ENCODE data around the gene USP17L29. TPM values are rescaled to one million over a fixed set of nuclear protein-coding genes. Genes with fewer than 3 reads are reported as not detected.

Gene USP17L29
- total and polyA plus RNA-seq, 4 experiments from 2014 or later = not detected

Other genes starting within 250 kb of the USP17L29 start
- not detected for gene FAM90A26, start 183.2 kb upstream of the USP17L29 start, total RNA-seq
- gene FAM90A26, start 183.2 kb upstream of the USP17L29 start, polyA plus RNA-seq = not detected
- gene USP17L10, start 143.0 kb upstream of the USP17L29 start, total RNA-seq = not detected
- gene USP17L10, start 143.0 kb upstream of the USP17L29 start, polyA plus RNA-seq = not detected
- not detected for gene USP17L11, start 138.2 kb upstream of the USP17L29 start, total RNA-seq
- not detected for gene USP17L11, start 138.2 kb upstream of the USP17L29 start, polyA plus RNA-seq
- gene USP17L12, start 133.5 kb upstream of the USP17L29 start, total RNA-seq = not detected
- gene USP17L12, start 133.5 kb upstream of the USP17L29 start, polyA plus RNA-seq = not detected
- gene USP17L13, start 128.7 kb upstream of the USP17L29 start, total RNA-seq = not detected
- not detected for gene USP17L13, start 128.7 kb upstream of the USP17L29 start, polyA plus RNA-seq
- not detected for gene USP17L15, start 119.3 kb upstream of the USP17L29 start, total RNA-seq
- not detected for gene USP17L15, start 119.3 kb upstream of the USP17L29 start, polyA plus RNA-seq
- not detected for gene USP17L17, start 109.8 kb upstream of the USP17L29 start, total RNA-seq
- not detected for gene USP17L17, start 109.8 kb upstream of the USP17L29 start, polyA plus RNA-seq
- not detected for gene USP17L18, start 105.0 kb upstream of the USP17L29 start, total RNA-seq
- not detected for gene USP17L18, start 105.0 kb upstream of the USP17L29 start, polyA plus RNA-seq
- gene USP17L19, start 100.3 kb upstream of the USP17L29 start, total RNA-seq = not detected
- not detected for gene USP17L19, start 100.3 kb upstream of the USP17L29 start, polyA plus RNA-seq
- not detected for gene USP17L20, start 95.5 kb upstream of the USP17L29 start, total RNA-seq
- gene USP17L20, start 95.5 kb upstream of the USP17L29 start, polyA plus RNA-seq = not detected
- not detected for gene USP17L21, start 90.8 kb upstream of the USP17L29 start, total RNA-seq
- not detected for gene USP17L21, start 90.8 kb upstream of the USP17L29 start, polyA plus RNA-seq
- gene USP17L22, start 86.0 kb upstream of the USP17L29 start, total RNA-seq = not detected
- not detected for gene USP17L22, start 86.0 kb upstream of the USP17L29 start, polyA plus RNA-seq
- not detected for gene USP17L24, start 28.5 kb upstream of the USP17L29 start, total RNA-seq
- not detected for gene USP17L24, start 28.5 kb upstream of the USP17L29 start, polyA plus RNA-seq
- gene USP17L25, start 23.7 kb upstream of the USP17L29 start, total RNA-seq = not detected
- gene USP17L25, start 23.7 kb upstream of the USP17L29 start, polyA plus RNA-seq = not detected
- gene USP17L26, start 19.0 kb upstream of the USP17L29 start, total RNA-seq = not detected
- gene USP17L26, start 19.0 kb upstream of the USP17L29 start, polyA plus RNA-seq = not detected
- not detected for gene USP17L5, start 14.2 kb upstream of the USP17L29 start, total RNA-seq
- not detected for gene USP17L5, start 14.2 kb upstream of the USP17L29 start, polyA plus RNA-seq
- not detected for gene USP17L27, start 9.5 kb upstream of the USP17L29 start, total RNA-seq
- gene USP17L27, start 9.5 kb upstream of the USP17L29 start, polyA plus RNA-seq = not detected
- gene USP17L28, start 4.7 kb upstream of the USP17L29 start, total RNA-seq = not detected
- gene USP17L28, start 4.7 kb upstream of the USP17L29 start, polyA plus RNA-seq = not detected
- gene USP17L30, start 9.5 kb downstream of the USP17L29 start, total RNA-seq = not detected
- gene USP17L30, start 9.5 kb downstream of the USP17L29 start, polyA plus RNA-seq = not detected
- gene DEFB131A, start 90.8 kb downstream of the USP17L29 start, total RNA-seq = not detected
- gene DEFB131A, start 90.8 kb downstream of the USP17L29 start, polyA plus RNA-seq = not detected

Measured in CD4-positive, alpha-beta memory T cell (primary cell).